HG02642 (cell line): ENCODE measurements around the gene POLE.

ENCODE experiments used
- ATAC-seq: cut with Tn5 transposase; IDR thresholded peaks from one replicate; pipeline ENCODE4 v1.9.1; 2021; ENCODE audit warnings: mild to moderate bottlenecking; ENCODE audit not compliant: unreplicated experiment, poor library complexity

The POLE gene

GRCh38 chr12:132687211-132688164 lies at the start of gene POLE, which contains the start of gene PXMP2:
Gene POLE, minus strand, starts transcription at chr12:132687342. Its CDS starts 27 bp downstream, at chr12:132687315.
Gene PXMP2, plus strand, starts transcription at chr12:132687587. Its CDS starts 84 bp downstream, at chr12:132687671.
- peak; percentile 93 for ATAC-seq

GRCh38 chr12:132736913-132737312 lies 49.8 kb upstream of the POLE start:
- no peak for ATAC-seq

- ATAC-seq, result no peak
These were observed 49.2 kb upstream of the POLE start for GRCh38 chr12:132736378-132736777.

GRCh38 chr12:132735496-132735895 lies 48.4 kb upstream of the POLE start:
- no peak for ATAC-seq

GRCh38 chr12:132734206-132734605 lies 47.1 kb upstream of the POLE start:
- ATAC-seq, result no peak

GRCh38 chr12:132731574-132731973 lies 44.4 kb upstream of the POLE start:
- no peak for ATAC-seq

GRCh38 chr12:132730353-132730752 lies 43.2 kb upstream of the POLE start:
- no peak for ATAC-seq

- ATAC-seq, result no peak
These were observed 42.6 kb upstream of the POLE start for GRCh38 chr12:132729541-132730320.

GRCh38 chr12:132728502-132728901 lies 41.4 kb upstream of the POLE start:
- no peak for ATAC-seq

- no peak for ATAC-seq
These were observed 40.1 kb upstream of the POLE start for GRCh38 chr12:132727091-132727794.

GRCh38 chr12:132726386-132726785 lies 39.2 kb upstream of the POLE start:
- no peak for ATAC-seq

- ATAC-seq, result no peak
These were observed 37.5 kb upstream of the POLE start for GRCh38 chr12:132724506-132725241.

GRCh38 chr12:132723764-132724140 lies 36.6 kb upstream of the POLE start:
- ATAC-seq, result no peak

- ATAC-seq, result no peak
These were observed 36.0 kb upstream of the POLE start for GRCh38 chr12:132723015-132723763.

- ATAC-seq, result no peak
These were observed 33.6 kb upstream of the POLE start for GRCh38 chr12:132720606-132721345.

- no peak for ATAC-seq
These were observed 32.8 kb upstream of the POLE start for GRCh38 chr12:132719954-132720324.

- ATAC-seq, result no peak
These were observed 32.2 kb upstream of the POLE start for GRCh38 chr12:132719141-132719953.

- ATAC-seq, result no peak
These were observed 31.5 kb upstream of the POLE start for GRCh38 chr12:132718644-132719043.
